NCI-H446 (cell line): ENCODE results near the gene STAT4.

ENCODE experiments used
- DNase-seq, 2 experiments: peaks; one replicate each; lab custom pipeline; 2025; lab: John Stamatoyannopoulos, UW

STAT4 gene

GRCh38 chr2:191082321-191082720 lies 68.5 kb downstream of the STAT4 start:
- no peak for DNase-seq

- no peak for DNase-seq
Measured at GRCh38 chr2:191081411-191082155, 69.2 kb downstream of the STAT4 start.

- DNase-seq, result no peak
Measured at GRCh38 chr2:191078165-191078867, 72.5 kb downstream of the STAT4 start.

- DNase-seq, result no peak
Measured at GRCh38 chr2:191070276-191070675, 80.5 kb downstream of the STAT4 start.

- DNase-seq, result no peak
Measured at GRCh38 chr2:191069606-191070005, 81.2 kb downstream of the STAT4 start.

GRCh38 chr2:191066919-191067233 lies 83.9 kb downstream of the STAT4 start:
- no peak for DNase-seq

GRCh38 chr2:191066197-191066918 lies 84.4 kb downstream of the STAT4 start:
- DNase-seq, result no peak

GRCh38 chr2:191065785-191066184 lies 85.0 kb downstream of the STAT4 start:
- DNase-seq, result no peak

GRCh38 chr2:191064590-191064989 lies 86.2 kb downstream of the STAT4 start:
- DNase-seq, result no peak

GRCh38 chr2:191063584-191063983 lies 87.2 kb downstream of the STAT4 start:
- no peak for DNase-seq

- DNase-seq, result no peak
Measured at GRCh38 chr2:191061381-191061980, 89.3 kb downstream of the STAT4 start.

- no peak for DNase-seq
Measured at GRCh38 chr2:191059308-191059707, 91.5 kb downstream of the STAT4 start.

- no peak for DNase-seq
Measured at GRCh38 chr2:191056228-191056627, 94.6 kb downstream of the STAT4 start.

GRCh38 chr2:191053256-191053655 lies 97.5 kb downstream of the STAT4 start:
- DNase-seq, result no peak

GRCh38 chr2:191051825-191052778 lies 98.7 kb downstream of the STAT4 start:
- DNase-seq, result peak; percentile 10 to 67

- no peak for DNase-seq
Measured at GRCh38 chr2:191051177-191051576, 99.6 kb downstream of the STAT4 start.

- no peak for DNase-seq
Measured at GRCh38 chr2:191050640-191050987, 100.2 kb downstream of the STAT4 start.

- DNase-seq, result no peak
Measured at GRCh38 chr2:191049728-191050639, 100.8 kb downstream of the STAT4 start.

- no peak for DNase-seq
Measured at GRCh38 chr2:191048073-191048472, 102.7 kb downstream of the STAT4 start.

- DNase-seq, result no peak
Measured at GRCh38 chr2:191045141-191045540, 105.7 kb downstream of the STAT4 start.

GRCh38 chr2:191043438-191043837 lies 107.4 kb downstream of the STAT4 start:
- DNase-seq, result no peak
